ENCODE measurements around the gene NCF4. TPM values are rescaled to one million over a fixed set of nuclear protein-coding genes. Genes with fewer than 3 reads are reported as not detected.

Gene NCF4
- total and polyA plus RNA-seq, 9 of the 15 experiments (the other 6 are each of a cell fraction or from before 2014, with no cell fraction given): 0.04 to 0.95 (median 0.33) TPM

- TF ChIP-seq CUX1 (CRISPR knock-in tag; IDR thresholded peaks at IDR 0.05) (no peak), TAL1 (IDR thresholded peaks at IDR 0.05) (peak; percentile 34; the same call in 1 of the 2 replicates), SMARCB1 (IDR thresholded peaks at IDR 0.05; ENCODE audit: insufficient read length, low read depth) (no peak), TFE3 (CRISPR knock-in tag; IDR thresholded peaks at IDR 0.05) (peak; percentile 79), ESRRA (IDR thresholded peaks at IDR 0.05; ENCODE audit: borderline replicate concordance, low read depth) (peak; percentile 48; the same call in 1 of the 2 replicates), HIVEP1 (CRISPR knock-in tag; IDR thresholded peaks at IDR 0.05) (no peak), ZNF212 (CRISPR knock-in tag; IDR thresholded peaks at IDR 0.05) (no peak), ARID1B (IDR thresholded peaks at IDR 0.05) (peak; percentile 29; the same call in 1 of the 2 replicates), SMAD2 (IDR thresholded peaks at IDR 0.05; ENCODE audit: low read depth, low read length) (no peak), ASH1L (IDR thresholded peaks at IDR 0.05; ENCODE audit: borderline replicate concordance, low read depth, partially characterized antibody) (no peak), CBFA2T3 (IDR thresholded peaks at IDR 0.05) (peak; percentile 33; the same call in 1 of the 2 replicates), CREB1 (IDR thresholded peaks at IDR 0.05) (no peak), CREB1 (CRISPR knock-in tag; IDR thresholded peaks at IDR 0.05) (no peak), KLF16 (IDR thresholded peaks at IDR 0.05) (peak; percentile 65; the same call in 1 of the 2 replicates), CC2D1A (IDR thresholded peaks at IDR 0.05) (no peak)
These were observed 40.8 kb downstream of the NCF4 start (continued) for GRCh38 chr22:36901411-36902142.

Measured in K562 (cell line).